PC-3 (cell line): ENCODE results near the gene GK. TPM values are rescaled to one million over a fixed set of nuclear protein-coding genes. Genes with fewer than 3 reads are reported as not detected.

Experiments
- ATAC-seq: fragments of 200-7000 bp; cut with Tn5 transposase; 2 replicates; pipeline ENCODE4 v1.9.1; 2020; ENCODE audit warnings: mild to moderate bottlenecking, moderate library complexity
- BruUV-seq: library from RNA; stranded (reverse); fragments of 400-500 nt; replicated peaks from 2 replicates; lab custom pipeline; 2021; lab: Mats Ljungman, UMichigan
- CTCF ChIA-PET: fragments of 300-600 bp; sonication (Branson Sonifier 250); formaldehyde crosslinking; loops from one replicate; lab custom pipeline; 2022; ENCODE audit warnings: antibody characterized with exemption; lab: Charles Lee
- POLR2A ChIA-PET: fragments of 300-600 bp; sonication (Branson Sonifier 250); formaldehyde crosslinking; loops from one replicate; lab custom pipeline; 2022; ENCODE audit warnings: antibody characterized with exemption; ENCODE audit not compliant: unreplicated experiment; lab: Charles Lee
- DNase-seq: peaks from one replicate; pipeline ENCODE4 v3.0.0-alpha.2; 2015
- H2AFZ ChIP-seq: fragments of 300-600 bp; sonication (generic); 2 replicates; pipeline ENCODE4 v1.6.0; 2016; ENCODE audit warnings: antibody characterized with exemption, low read length
- H3F3A ChIP-seq: fragments of 300-600 bp; sonication (generic); one replicate; pipeline ENCODE4 v1.6.0; 2017; ENCODE audit warnings: antibody characterized with exemption, low read length, control low read depth, mild to moderate bottlenecking; ENCODE audit not compliant: unreplicated experiment
- H3K27ac ChIP-seq: fragments of 300-600 bp; sonication (generic); 2 replicates; pipeline ENCODE4 v1.5.1; 2016; ENCODE audit warnings: mild to moderate bottlenecking, low read length
- H3K27me3 ChIP-seq: fragments of 300-600 bp; sonication (generic); 2 replicates; pipeline ENCODE4 v1.6.1; 2016; ENCODE audit warnings: low read length, mixed read lengths
- H3K36me3 ChIP-seq: fragments of 300-600 bp; sonication (generic); 2 replicates; pipeline ENCODE4 v1.6.1; 2016; ENCODE audit warnings: low read depth, mixed run types, low read length, mixed read lengths
- H3K4me1 ChIP-seq: fragments of 300-600 bp; sonication (generic); 2 replicates; pipeline ENCODE4 v1.5.1; 2016; ENCODE audit warnings: low read length; ENCODE audit not compliant: insufficient read depth
- H3K4me2 ChIP-seq: fragments of 300-600 bp; sonication (generic); 2 replicates; pipeline ENCODE4 v1.6.0; 2016; ENCODE audit warnings: low read length
- H3K4me3 ChIP-seq: fragments of 300-600 bp; sonication (generic); 2 replicates; pipeline ENCODE4 v1.5.1; 2016; ENCODE audit warnings: mild to moderate bottlenecking, low read length, mixed read lengths
- H3K79me2 ChIP-seq: fragments of 300-600 bp; sonication (generic); 2 replicates; pipeline ENCODE4 v1.6.1; 2017; ENCODE audit warnings: low read length, mixed read lengths
- H3K9ac ChIP-seq: fragments of 300-600 bp; sonication (generic); 2 replicates; pipeline ENCODE4 v1.6.0; 2016; ENCODE audit warnings: mild to moderate bottlenecking, low read length
- H3K9me2 ChIP-seq: fragments of 300-600 bp; sonication (generic); replicated peaks from 2 replicates; pipeline ENCODE4 v1.6.1; 2016; ENCODE audit warnings: mixed run types, low read length, mixed read lengths
- H3K9me3 ChIP-seq: fragments of 300-600 bp; sonication (generic); 2 replicates; pipeline ENCODE4 v1.6.1; 2016; ENCODE audit warnings: low read length, mixed read lengths
- H4K20me1 ChIP-seq: fragments of 300-600 bp; sonication (generic); 2 replicates; pipeline ENCODE4 v1.6.1; 2016; ENCODE audit warnings: low read length, mixed read lengths
- CTCF ChIP-seq: fragments of 300-600 bp; sonication (generic); conservative IDR thresholded peaks from 2 replicates; pipeline ENCODE4 v1.5.1; 2017; ENCODE audit warnings: antibody characterized with exemption, low read depth, mild to moderate bottlenecking, low read length
- EZH2 ChIP-seq: fragments of 300-600 bp; sonication (generic); IDR thresholded peaks from one replicate; pipeline ENCODE4 v1.6.1; 2017; ENCODE audit warnings: antibody characterized with exemption, mild to moderate bottlenecking, low read length; ENCODE audit not compliant: unreplicated experiment
- EZH2phosphoT487 ChIP-seq: fragments of 300-600 bp; sonication (generic); IDR thresholded peaks from 2 replicates; pipeline ENCODE4 v1.6.1; 2018; ENCODE audit warnings: mild to moderate bottlenecking, antibody characterized with exemption, low read length, borderline replicate concordance
- intact Hi-C: fragments of 100-400 bp; cut with micrococcal nuclease; formaldehyde crosslinking; loops from 2 replicates; pipeline ENCODE4 v1.9.0; 2023
- total RNA-seq: library from RNA; depleted of rRNA; stranded (reverse); fragments of >200 nt; gene quantifications from 2 replicates; pipeline ENCODE4 v1.2.3, GENCODE V29; 2014

GK gene
- total RNA-seq, 1 experiment from 2014 or later, result 4.1 TPM

GRCh38 chrX:30615229-30615628 is 38.0 kb upstream of the GK start:
- no peaks in the 10 kb centered on the region for H3F3A ChIP-seq
- CTCF ChIA-PET, result no interaction called here
- H3K9ac ChIP-seq, result no peak overlapping the region
- no peaks in the 10 kb centered on the region for H3K9me3 ChIP-seq
- peak overlapping the region; percentile 52 for H3K27ac ChIP-seq
- H3K36me3 ChIP-seq, result no peaks in the 10 kb centered on the region
- DNase-seq, result peak; percentile 80
- TF ChIP-seq EZH2phosphoT487, result no peak
- no peak for TF ChIP-seq CTCF
- no peak for TF ChIP-seq EZH2
- H3K79me2 ChIP-seq, result no peaks in the 10 kb centered on the region
- ATAC-seq, result peak; percentile 99
- POLR2A ChIA-PET, result no interaction called here
- peaks cover 16% of the 10 kb centered on the region for H3K4me1 ChIP-seq
- H3K9me2 ChIP-seq, result no peaks in the 10 kb centered on the region
- H3K4me3 ChIP-seq, result no peak overlapping the region
- H3K27me3 ChIP-seq, result no peaks in the 10 kb centered on the region
- intact Hi-C loops, result no loop called here
- H4K20me1 ChIP-seq, result no peaks in the 10 kb centered on the region
- H3K4me2 ChIP-seq, result no peak overlapping the region
- no TSS peak for BruUV-seq
- H2AFZ ChIP-seq, result no peak overlapping the region

GRCh38 chrX:30618160-30618765 is 35.0 kb upstream of the GK start:
- POLR2A ChIA-PET, result no interaction called here
- H3K79me2 ChIP-seq, result no peaks in the 10 kb centered on the region
- ATAC-seq, result no peak; the same call in 1 of the 2 replicates
- H3K9me3 ChIP-seq, result no peaks in the 10 kb centered on the region
- H3K27ac ChIP-seq, result no peak overlapping the region
- H4K20me1 ChIP-seq, result no peaks in the 10 kb centered on the region
- H2AFZ ChIP-seq, result no peak overlapping the region
- no peaks in the 10 kb centered on the region for H3K36me3 ChIP-seq
- TF ChIP-seq CTCF (peak; percentile 53; the same call in 1 of the 2 replicates), EZH2 (no peak), EZH2phosphoT487 (no peak)
- no peaks in the 10 kb centered on the region for H3K9me2 ChIP-seq
- BruUV-seq, result no TSS peak
- H3K4me3 ChIP-seq, result no peak overlapping the region
- peaks cover 23% of the 10 kb centered on the region for H3K4me1 ChIP-seq
- CTCF ChIA-PET, result interaction anchor here (0.6 kb wide), 1 partner anchor 47 kb away, joined by 6 read pairs; no protein-coding TSS in a partner anchor
- no peak overlapping the region for H3K9ac ChIP-seq
- H3F3A ChIP-seq, result no peaks in the 10 kb centered on the region
- intact Hi-C loops, result loop anchor here (1.0 kb wide), 1 partner anchor 48 kb away; no protein-coding TSS in a partner anchor
- H3K27me3 ChIP-seq, result no peaks in the 10 kb centered on the region
- peak overlapping the region; percentile 22; the same call in 1 of the 2 replicates for H3K4me2 ChIP-seq
- DNase-seq, result peak; percentile 31

- no peaks in the 10 kb centered on the region for H4K20me1 ChIP-seq
- H3K4me2 ChIP-seq, result no peak overlapping the region
- peaks cover 18% of the 10 kb centered on the region for H3K4me1 ChIP-seq
- H2AFZ ChIP-seq, result no peak overlapping the region
- no peaks in the 10 kb centered on the region for H3K9me2 ChIP-seq
- no peak overlapping the region for H3K27ac ChIP-seq
- no peak overlapping the region for H3K9ac ChIP-seq
- intact Hi-C loops, result no loop called here
- no peak for TF ChIP-seq CTCF
- TF ChIP-seq EZH2phosphoT487, result no peak
- TF ChIP-seq EZH2, result no peak
- ChIA-PET CTCF (no interaction called here), POLR2A (no interaction called here)
- no peaks in the 10 kb centered on the region for H3F3A ChIP-seq
- no peaks in the 10 kb centered on the region for H3K27me3 ChIP-seq
- ATAC-seq, result no peak
- H3K79me2 ChIP-seq, result no peaks in the 10 kb centered on the region
- BruUV-seq, result no TSS peak
- no peak for DNase-seq
- H3K4me3 ChIP-seq, result no peak overlapping the region
- H3K36me3 ChIP-seq, result no peaks in the 10 kb centered on the region
- no peaks in the 10 kb centered on the region for H3K9me3 ChIP-seq
Observed at GRCh38 chrX:30620125-30620524, 33.1 kb upstream of the GK start.
